Activated naive CD8-positive, alpha-beta T cell (primary cell): Measurements from ENCODE around the gene OTUD7B.

Source experiments
- H3K27ac Mint-ChIP-seq: one replicate; pipeline ENCODE4 v1.8.0; 2021; ENCODE audit warnings: mixed read lengths
- H3K27me3 Mint-ChIP-seq: one replicate; pipeline ENCODE4 v1.8.0; 2021; ENCODE audit warnings: mixed read lengths
- H3K36me3 Mint-ChIP-seq: one replicate; pipeline ENCODE4 v1.8.0; 2021; ENCODE audit warnings: mixed read lengths
- H3K4me1 Mint-ChIP-seq: one replicate; pipeline ENCODE4 v1.8.0; 2021; ENCODE audit warnings: low read depth, mixed read lengths
- H3K4me3 Mint-ChIP-seq: one replicate; pipeline ENCODE4 v1.8.0; 2021; ENCODE audit warnings: mild to moderate bottlenecking, mixed read lengths
- H3K9me3 Mint-ChIP-seq: one replicate; pipeline ENCODE4 v1.8.0; 2021; ENCODE audit warnings: low read depth, mixed read lengths

The OTUD7B gene

DNA sequence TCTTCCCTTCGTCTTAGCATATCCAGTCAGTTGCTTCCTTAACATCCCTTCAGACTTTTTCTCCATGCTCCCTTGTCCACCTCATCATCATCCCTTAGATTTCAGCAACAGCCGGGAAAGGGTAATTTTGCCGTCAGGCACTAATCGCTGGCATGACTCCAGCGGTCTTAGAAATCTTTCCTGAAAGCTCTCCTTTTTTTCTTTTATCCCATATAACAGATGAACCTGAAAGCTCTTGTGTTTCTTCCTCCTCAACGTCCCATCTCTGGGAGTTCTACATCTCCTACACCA lies 121.6 kb downstream of the OTUD7B start:
- Mint-ChIP-seq H3K4me1 (peaks cover 4% of the 10 kb centered on the region), H3K36me3 (no peaks in the 10 kb centered on the region), H3K27ac (no peak overlapping the region), H3K27me3 (no peaks in the 10 kb centered on the region), H3K9me3 (no peaks in the 10 kb centered on the region), H3K4me3 (no peak overlapping the region)

DNA sequence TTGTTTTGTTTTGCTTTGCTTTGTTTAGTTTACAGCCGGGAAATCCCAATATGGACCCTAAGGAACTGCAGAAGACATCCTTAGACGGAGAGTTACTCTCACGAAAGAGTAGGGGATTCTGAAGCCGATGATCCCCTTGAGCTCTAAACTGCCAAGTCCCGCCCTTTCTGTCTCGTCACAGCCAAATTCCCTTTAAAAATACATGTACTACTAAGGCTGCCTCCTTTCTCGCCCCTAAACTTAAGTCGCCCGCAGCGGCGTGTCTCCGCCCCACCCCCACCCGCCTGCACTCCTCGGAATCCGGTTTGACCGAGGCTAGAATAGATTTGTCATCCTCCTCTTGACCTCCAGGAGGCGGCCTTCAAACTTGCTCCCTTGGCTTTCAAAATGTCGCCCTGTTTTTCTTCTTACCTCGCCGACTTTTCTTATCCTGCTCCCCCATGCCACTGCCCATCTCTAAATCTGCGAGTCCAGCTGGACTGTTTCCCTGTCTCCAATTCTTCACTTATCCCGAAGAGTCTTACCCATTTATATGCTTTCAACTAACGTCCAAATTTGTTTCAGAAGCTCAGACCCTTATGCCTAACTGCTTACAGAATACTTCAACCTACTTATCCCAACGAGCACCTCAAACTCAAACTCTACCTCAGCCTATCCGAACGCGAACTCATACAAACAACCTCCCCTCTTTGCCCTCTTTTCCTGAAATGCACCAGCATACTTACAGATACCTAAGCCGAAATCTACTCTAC lies 122.1 kb downstream of the OTUD7B start:
- Mint-ChIP-seq H3K9me3 (no peaks in the 10 kb centered on the region), H3K4me3 (no peak overlapping the region), H3K4me1 (peaks cover 4% of the 10 kb centered on the region), H3K36me3 (no peaks in the 10 kb centered on the region), H3K27ac (no peak overlapping the region), H3K27me3 (no peaks in the 10 kb centered on the region)
